Measurements from ENCODE around the gene CD164. TPM values are rescaled to one million over a fixed set of nuclear protein-coding genes. Genes with fewer than 3 reads are reported as not detected.

CD164 gene
- total RNA-seq, 1 donor from 2014 or later = 101 TPM

GRCh38 chr6:109393886-109394281 is 11.6 kb upstream of the CD164 start:
- no peak overlapping the region for H3K27ac ChIP-seq
- DNase-seq (ENCODE audit: low spot score in 2 of 2) = no peak
- no peaks in the 10 kb centered on the region for H3K36me3 ChIP-seq
- H3K27me3 ChIP-seq = no peaks in the 10 kb centered on the region
- intact Hi-C loops (cut with DNase I) = no loop called here
- H3K4me3 ChIP-seq = no peak overlapping the region
- TF ChIP-seq CTCF (IDR thresholded peaks at IDR 0.05) = no peak
- no peaks in the 10 kb centered on the region for H3K9me3 ChIP-seq
- no peaks in the 10 kb centered on the region for H3K4me1 ChIP-seq

GRCh38 chr6:109393157-109393885 is 11.1 kb upstream of the CD164 start:
- intact Hi-C loops (cut with DNase I) = no loop called here
- Histone ChIP-seq H3K27me3 (no peaks in the 10 kb centered on the region), H3K36me3 (no peaks in the 10 kb centered on the region), H3K27ac (no peak overlapping the region), H3K9me3 (no peaks in the 10 kb centered on the region), H3K4me3 (no peak overlapping the region), H3K4me1 (no peaks in the 10 kb centered on the region)
- no peak for TF ChIP-seq CTCF (IDR thresholded peaks at IDR 0.05)
- DNase-seq (ENCODE audit: low spot score in 2 of 2) = no peak

DNA sequence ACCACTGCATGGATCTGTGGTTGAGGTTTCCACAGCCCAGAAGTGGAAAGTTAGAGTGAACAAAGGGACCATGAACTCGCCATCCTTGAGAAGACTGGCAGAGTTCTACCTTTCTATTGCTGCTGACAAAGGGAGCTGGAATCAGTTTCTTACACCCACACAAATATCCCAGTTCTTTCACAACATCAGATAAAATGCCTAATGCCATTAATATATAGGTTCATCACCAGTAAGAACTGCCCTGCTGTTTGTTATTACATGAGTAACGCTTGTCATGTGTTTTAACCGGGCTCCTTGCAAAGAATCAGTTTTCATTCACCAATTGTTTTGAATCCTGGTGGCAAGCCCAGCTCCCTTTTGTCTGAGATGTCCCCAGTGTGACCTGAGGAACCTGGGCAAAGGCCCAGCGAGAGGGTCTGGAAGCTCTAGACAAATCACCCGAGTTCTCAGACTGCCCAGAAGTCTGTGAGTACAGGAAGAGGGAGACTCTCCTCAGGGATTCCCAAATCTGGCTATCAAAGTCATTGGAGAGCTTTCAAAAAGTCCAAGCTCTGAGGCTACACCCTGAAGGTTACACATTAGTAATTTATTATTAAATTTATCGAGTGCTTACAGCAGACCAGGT is 7.5 kb upstream of the CD164 start:
- no peaks in the 10 kb centered on the region for H3K4me1 ChIP-seq
- no peak for TF ChIP-seq CTCF (IDR thresholded peaks at IDR 0.05)
- H3K9me3 ChIP-seq = no peaks in the 10 kb centered on the region
- H3K36me3 ChIP-seq = no peaks in the 10 kb centered on the region
- no peaks in the 10 kb centered on the region for H3K27me3 ChIP-seq
- intact Hi-C loops (cut with DNase I) = no loop called here
- no peak overlapping the region for H3K27ac ChIP-seq
- DNase-seq (ENCODE audit: low spot score in 2 of 2) = no peak
- H3K4me3 ChIP-seq = no peak overlapping the region

GRCh38 chr6:109388265-109388664 is 6.0 kb upstream of the CD164 start:
- Histone ChIP-seq H3K27ac (no peak overlapping the region), H3K4me1 (peaks cover 0 to 3% of the 10 kb centered on the region in 2 donors), H3K36me3 (no peaks in the 10 kb centered on the region), H3K4me3 (no peak overlapping the region), H3K27me3 (no peaks in the 10 kb centered on the region), H3K9me3 (no peaks in the 10 kb centered on the region)
- DNase-seq (ENCODE audit: low spot score in 2 of 2) = no peak
- intact Hi-C loops (cut with DNase I) = no loop called here
- TF ChIP-seq CTCF (IDR thresholded peaks at IDR 0.05) = no peak

DNA sequence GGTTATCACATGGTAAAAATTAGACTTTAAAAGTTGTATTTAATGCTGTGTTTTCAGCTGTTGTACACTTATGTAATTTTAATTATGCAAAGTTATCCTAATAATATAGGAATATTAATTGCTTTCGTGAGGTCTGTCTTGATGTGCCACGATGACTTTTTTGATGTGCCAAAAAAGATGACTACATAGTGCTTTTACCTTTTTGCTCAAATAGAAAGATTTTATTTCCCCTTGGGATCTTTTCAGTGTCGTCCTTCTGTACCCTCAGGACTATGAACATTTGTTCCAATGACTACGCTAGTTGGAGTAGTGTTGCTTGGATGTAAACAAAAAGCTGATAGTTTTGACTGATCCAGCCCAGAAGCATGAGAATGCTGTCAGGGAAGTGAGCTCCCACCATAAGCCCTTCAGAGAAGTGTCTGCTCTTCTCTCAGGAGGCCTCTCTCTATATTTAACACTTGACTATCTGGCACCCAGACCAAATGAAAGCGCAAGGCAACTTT is 1.2 kb upstream of the CD164 start:
- H3K9me3 ChIP-seq = no peaks in the 10 kb centered on the region
- intact Hi-C loops (cut with DNase I) = loop anchor here (1.0 to 5.0 kb wide), 8 partner anchors 74 to 1425 kb away; partner anchors contain the start of genes FOXO3, MICAL1, OSTM1 and SEC63
- H3K4me1 ChIP-seq = peaks cover 0 to 14% of the 10 kb centered on the region in 2 donors
- peaks cover 0 to 3% of the 10 kb centered on the region in 2 donors for H3K36me3 ChIP-seq
- H3K4me3 ChIP-seq = peak overlapping the region; percentile 84 to 95
- H3K27ac ChIP-seq = peak overlapping the region; percentile 99
- no peaks in the 10 kb centered on the region for H3K27me3 ChIP-seq
- TF ChIP-seq CTCF (IDR thresholded peaks at IDR 0.05) = peak in 1 of 3 experiments; percentile 1
- DNase-seq (ENCODE audit: low spot score in 2 of 2) = no peak

Measured in ascending aorta (tissue), 2 donors.